T-cell (primary cell): ENCODE results near the gene PLXNB3. TPM values are rescaled to one million over a fixed set of nuclear protein-coding genes. Genes with fewer than 3 reads are reported as not detected.
A peak's percentile ranks its signal among the peaks of the same experiment; 100 is the strongest.

Experiments
- ATAC-seq, 4 experiments: fragments of 200-7000 bp in 3 of 4; fragments of 150-1000 bp in 1 of 4; cut with Tn5 transposase; replicated peaks in 1 of 4; 1 replicate in 3 of 4; 2 replicates in 1 of 4; pipeline ENCODE4 v1.10.0; 2021; ENCODE audit warnings: moderate library complexity in 3 of 4, mild to moderate bottlenecking in 2 of 4, moderate number of reproducible peaks in 1 of 4
- CTCF ChIA-PET, 2 donors: fragments of 300-600 bp; sonication (Branson Sonifier 250); formaldehyde crosslinking; loops; one replicate each; lab custom pipeline; 2022; ENCODE audit warnings: antibody characterized with exemption in 2 of 2; lab: Charles Lee
- POLR2A ChIA-PET, 2 donors: fragments of 300-600 bp; sonication (Branson Sonifier 250); formaldehyde crosslinking; loops; one replicate each; lab custom pipeline; 2022; ENCODE audit warnings: antibody characterized with exemption in 2 of 2; lab: Charles Lee
- DNase-seq, 35 experiments: peaks; one replicate each; pipeline versions ENCODE4 v3.0.0 to v3.0.0-alpha.2; 2013 to 2023
- H3K27ac ChIP-seq: one replicate; pipeline ENCODE4 v1.5.1; 2013; ENCODE audit warnings: low read length
- H3K27me3 ChIP-seq, 2 experiments: replicated peaks in 1 of 2; 1 replicate in 1 of 2; 2 replicates in 1 of 2; pipeline versions ENCODE4 v1.6.1 to v1.7.0; 2013; ENCODE audit warnings: low read length in 1 of 2, mixed read lengths in 1 of 2; ENCODE audit not compliant: control insufficient read depth in 2 of 2, insufficient read depth in 2 of 2; ENCODE audit errors: extremely low read depth in 1 of 2
- H3K36me3 ChIP-seq, 2 donors: 1 replicate in 1 of 2; 2 replicates in 1 of 2; pipeline versions ENCODE4 v1.6.1 to v1.7.0; 2013; ENCODE audit warnings: low read length in 1 of 2; ENCODE audit not compliant: control insufficient read depth in 2 of 2, insufficient read depth in 1 of 2; ENCODE audit errors: extremely low read depth in 1 of 2
- H3K4me1 ChIP-seq, 2 experiments: 1 replicate in 1 of 2; 2 replicates in 1 of 2; pipeline versions ENCODE4 v1.6.1 to v1.7.0; 2013; ENCODE audit warnings: low read length in 2 of 2, mixed read lengths in 1 of 2; ENCODE audit not compliant: insufficient read depth in 2 of 2, control insufficient read depth in 1 of 2; ENCODE audit errors: extremely low read depth in 1 of 2
- H3K4me3 ChIP-seq, 2 donors: 1 replicate in 1 of 2; 2 replicates in 1 of 2; pipeline versions ENCODE4 v1.5.1 to v1.7.0; 2013; ENCODE audit warnings: mild to moderate bottlenecking in 2 of 2, low read length in 1 of 2, moderate library complexity in 1 of 2; ENCODE audit not compliant: control insufficient read depth in 1 of 2; ENCODE audit errors: extremely low read depth in 1 of 2
- H3K9me3 ChIP-seq: 2 replicates; pipeline ENCODE4 v1.7.0; 2013
- H3K27ac Mint-ChIP-seq, 2 donors: one replicate each; pipeline ENCODE4 v1.8.0; 2020 to 2021; ENCODE audit warnings: mild to moderate bottlenecking in 2 of 2, mixed read lengths in 2 of 2
- H3K27me3 Mint-ChIP-seq, 2 donors: one replicate each; pipeline ENCODE4 v1.8.0; 2021 to 2022; ENCODE audit warnings: mixed read lengths in 2 of 2
- H3K36me3 Mint-ChIP-seq: one replicate; pipeline ENCODE4 v1.8.0; 2021; ENCODE audit warnings: mixed read lengths
- H3K4me1 Mint-ChIP-seq, 3 donors: one replicate each; pipeline ENCODE4 v1.8.0; 2020 to 2022; ENCODE audit warnings: mixed read lengths in 3 of 3, mild to moderate bottlenecking in 1 of 3
- H3K4me3 Mint-ChIP-seq, 3 donors: one replicate each; pipeline ENCODE4 v1.8.0; 2020 to 2022; ENCODE audit warnings: mild to moderate bottlenecking in 3 of 3, mixed read lengths in 3 of 3, moderate library complexity in 3 of 3
- H3K9me3 Mint-ChIP-seq, 3 donors: one replicate each; pipeline ENCODE4 v1.8.0; 2020 to 2022; ENCODE audit warnings: mixed read lengths in 3 of 3
- WGBS: methylation state at CpG from one replicate; pipeline ENCODE4 v1.1.5; 2013; ENCODE audit warnings: missing lambda C conversion rate; ENCODE audit not compliant: insufficient coverage; 5-methylcytosine and 5-hydroxymethylcytosine counted together
- total RNA-seq, 35 experiments: library from RNA in 6 of 35; stranded (reverse) in 6 of 35; fragments of 120-200 nt in 1 of 35; gene quantifications; one replicate each; pipeline versions ENCODE4 v1.2.1 to v1.2.4 and lab custom pipeline; 2013 to 2026

Gene PLXNB3
- total RNA-seq, 5 donors from 2014 or later (not counting 1 experiment from before 2014, with no cell fraction given): 0.28 to 0.47 (median 0.43) TPM; not detected in 1

DNA sequence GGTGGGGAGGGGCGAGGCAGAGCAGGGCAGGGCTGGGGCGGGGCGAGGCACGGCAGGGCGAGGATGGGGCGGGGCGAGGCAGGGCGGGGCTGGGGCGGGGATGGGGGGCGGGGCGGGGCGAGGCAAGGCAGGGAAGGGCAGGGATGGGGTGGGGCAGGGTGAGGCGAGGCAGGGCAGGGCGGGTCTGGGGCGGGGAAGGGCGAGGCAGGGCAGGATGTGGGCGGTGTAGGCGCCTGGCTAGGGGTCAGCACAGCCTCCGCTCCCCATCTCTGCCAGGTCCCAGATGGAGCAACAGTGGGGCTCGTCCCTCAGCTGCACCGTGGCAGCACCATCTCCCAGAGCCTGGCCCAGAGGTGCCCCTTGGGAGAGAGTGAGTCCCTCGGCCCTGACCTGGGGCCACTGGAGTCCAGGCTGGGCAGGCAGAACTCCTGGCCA is 12.6 kb downstream of the PLXNB3 start:
- no peak overlapping the region for H3K4me3 ChIP-seq
- Mint-ChIP-seq H3K36me3 (no peaks in the 10 kb centered on the region), H3K4me1 (peaks cover 3 to 7% (median 7%) of the 10 kb centered on the region in 3 donors), H3K4me3 (no peak overlapping the region), H3K9me3 (no peaks in the 10 kb centered on the region), H3K27ac (no peak overlapping the region), H3K27me3 (peaks cover 7 to 8% of the 10 kb centered on the region in 2 donors)
- no peak overlapping the region for H3K27ac ChIP-seq
- DNase-seq (no peak), ATAC-seq (no peak)
- H3K27me3 ChIP-seq: peaks cover 0 to 33% of the 10 kb centered on the region in 2 experiments
- POLR2A ChIA-PET: no interaction called here
- CTCF ChIA-PET: no interaction called here
- no peaks in the 10 kb centered on the region for H3K9me3 ChIP-seq
- peaks cover 0 to 8% of the 10 kb centered on the region in 2 experiments for H3K4me1 ChIP-seq
- H3K36me3 ChIP-seq: no peaks in the 10 kb centered on the region
- WGBS: 77% methylated on average over 9 of the region's 22 CpGs

DNA sequence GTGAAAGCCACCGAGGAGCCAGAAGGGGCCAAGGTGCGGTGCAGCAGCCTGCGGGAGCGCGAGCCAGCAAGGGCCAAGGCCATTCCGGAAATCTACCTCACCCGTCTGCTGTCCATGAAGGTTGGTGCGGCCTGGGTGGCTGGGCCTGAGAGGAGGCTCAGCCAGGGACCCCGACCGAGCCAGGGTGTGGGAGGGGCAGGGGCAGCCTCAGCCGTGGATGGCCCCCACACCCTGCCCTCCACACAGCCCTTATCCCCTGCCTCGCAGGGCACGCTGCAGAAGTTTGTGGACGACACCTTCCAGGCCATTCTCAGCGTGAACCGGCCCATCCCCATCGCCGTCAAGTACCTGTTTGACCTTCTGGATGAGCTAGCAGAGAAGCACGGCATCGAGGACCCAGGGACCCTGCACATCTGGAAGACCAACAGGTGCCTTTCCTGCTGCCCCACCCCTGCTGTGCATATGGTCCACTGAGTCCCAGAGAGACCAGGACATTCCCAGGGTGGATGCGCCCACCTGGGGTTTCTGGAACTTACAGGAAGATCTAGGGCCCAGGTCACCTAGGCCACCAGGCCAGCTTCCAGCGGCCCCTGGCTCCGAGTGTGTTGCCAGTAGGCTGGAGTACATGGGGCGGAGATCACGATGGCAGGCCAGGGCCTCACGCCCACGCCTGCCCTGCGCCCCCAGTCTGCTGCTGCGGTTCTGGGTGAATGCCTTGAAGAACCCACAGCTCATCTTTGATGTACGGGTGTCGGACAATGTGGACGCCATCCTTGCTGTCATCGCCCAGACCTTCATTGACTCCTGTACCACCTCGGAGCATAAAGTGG is 13.4 kb downstream of the PLXNB3 start:
- Mint-ChIP-seq H3K36me3 (no peaks in the 10 kb centered on the region), H3K4me1 (peaks cover 3 to 7% (median 7%) of the 10 kb centered on the region in 3 donors), H3K9me3 (no peaks in the 10 kb centered on the region), H3K27me3 (peaks cover 7 to 8% of the 10 kb centered on the region in 2 donors), H3K4me3 (no peak overlapping the region), H3K27ac (no peak overlapping the region)
- CTCF ChIA-PET: no interaction called here
- WGBS: 82% methylated on average over 3 of the region's 34 CpGs
- ATAC-seq: no peak
- H3K27ac ChIP-seq: no peak overlapping the region
- H3K36me3 ChIP-seq: peaks cover 0 to 4% of the 10 kb centered on the region in 2 donors
- peaks cover 0 to 8% of the 10 kb centered on the region in 2 experiments for H3K4me1 ChIP-seq
- POLR2A ChIA-PET: no interaction called here
- DNase-seq: no peak
- H3K4me3 ChIP-seq: no peak overlapping the region
- H3K9me3 ChIP-seq: no peaks in the 10 kb centered on the region
- H3K27me3 ChIP-seq: peaks cover 0 to 33% of the 10 kb centered on the region in 2 experiments

DNA sequence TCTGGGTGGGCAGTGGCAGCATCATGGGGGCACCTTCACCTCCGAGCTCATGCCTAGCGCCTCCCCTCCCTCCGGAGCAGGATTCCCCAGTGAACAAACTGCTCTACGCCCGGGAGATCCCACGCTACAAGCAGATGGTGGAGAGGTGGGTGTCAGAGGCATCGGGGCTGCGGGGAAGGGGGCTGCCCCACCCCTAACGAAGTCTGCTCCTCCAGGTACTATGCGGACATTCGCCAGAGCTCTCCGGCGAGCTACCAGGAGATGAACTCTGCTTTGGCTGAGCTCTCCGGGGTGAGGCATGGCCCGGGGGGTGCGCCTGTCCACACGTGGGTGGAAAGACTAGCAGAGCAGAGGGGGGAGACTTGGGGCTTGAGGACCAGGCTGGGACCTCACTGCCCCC is 14.1 kb downstream of the PLXNB3 start:
- Mint-ChIP-seq H3K27ac (no peak overlapping the region), H3K36me3 (no peaks in the 10 kb centered on the region), H3K9me3 (no peaks in the 10 kb centered on the region), H3K4me1 (peaks cover 3 to 7% (median 7%) of the 10 kb centered on the region in 3 donors), H3K27me3 (peaks cover 7 to 8% of the 10 kb centered on the region in 2 donors), H3K4me3 (no peak overlapping the region)
- no peak overlapping the region for H3K4me3 ChIP-seq
- POLR2A ChIA-PET: no interaction called here
- CTCF ChIA-PET: no interaction called here
- peaks cover 0 to 7% of the 10 kb centered on the region in 2 donors for H3K36me3 ChIP-seq
- H3K27me3 ChIP-seq: peaks cover 0 to 33% of the 10 kb centered on the region in 2 experiments
- H3K9me3 ChIP-seq: no peaks in the 10 kb centered on the region
- 80% methylated on average over 1 of the region's 17 CpGs for WGBS
- ATAC-seq (no peak), DNase-seq (no peak)
- no peak overlapping the region for H3K27ac ChIP-seq
- peaks cover 0 to 8% of the 10 kb centered on the region in 2 experiments for H3K4me1 ChIP-seq

DNA sequence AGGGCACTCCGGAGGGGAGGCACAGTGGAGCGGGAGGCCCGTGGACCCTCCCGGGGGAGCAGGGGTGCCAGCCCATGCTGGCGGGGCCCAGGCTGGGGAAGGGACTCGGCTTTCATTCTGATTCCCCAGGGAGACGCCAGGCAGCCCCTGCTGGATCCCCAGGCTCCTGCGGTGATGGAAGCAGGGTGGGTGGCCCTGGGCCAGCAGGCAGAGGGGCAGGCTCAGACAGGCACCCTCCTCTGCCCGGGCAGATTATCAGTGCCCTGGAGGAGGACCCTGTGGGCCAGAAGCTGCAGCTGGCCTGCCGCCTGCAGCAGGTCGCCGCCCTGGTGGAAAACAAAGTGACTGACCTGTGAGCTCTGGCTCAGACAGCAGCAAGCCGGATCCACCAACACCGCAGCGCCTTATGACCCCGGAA is 14.6 kb downstream of the PLXNB3 start:
- Histone ChIP-seq H3K27me3 (peaks cover 0 to 33% of the 10 kb centered on the region in 2 experiments), H3K9me3 (no peaks in the 10 kb centered on the region), H3K27ac (no peak overlapping the region), H3K4me3 (no peak overlapping the region), H3K36me3 (peaks cover 2 to 7% of the 10 kb centered on the region in 2 donors), H3K4me1 (peaks cover 0 to 8% of the 10 kb centered on the region in 2 experiments)
- 83% methylated on average over 9 of the region's 16 CpGs for WGBS
- no peak overlapping the region for H3K27ac Mint-ChIP-seq
- no peak for DNase-seq
- ChIA-PET POLR2A (no interaction called here), CTCF (no interaction called here)
- H3K4me1 Mint-ChIP-seq: peaks cover 3 to 7% (median 7%) of the 10 kb centered on the region in 3 donors
- no peaks in the 10 kb centered on the region for H3K9me3 Mint-ChIP-seq
- ATAC-seq: no peak
- H3K27me3 Mint-ChIP-seq: peaks cover 7 to 8% of the 10 kb centered on the region in 2 donors
- no peak overlapping the region for H3K4me3 Mint-ChIP-seq
- no peaks in the 10 kb centered on the region for H3K36me3 Mint-ChIP-seq

DNA sequence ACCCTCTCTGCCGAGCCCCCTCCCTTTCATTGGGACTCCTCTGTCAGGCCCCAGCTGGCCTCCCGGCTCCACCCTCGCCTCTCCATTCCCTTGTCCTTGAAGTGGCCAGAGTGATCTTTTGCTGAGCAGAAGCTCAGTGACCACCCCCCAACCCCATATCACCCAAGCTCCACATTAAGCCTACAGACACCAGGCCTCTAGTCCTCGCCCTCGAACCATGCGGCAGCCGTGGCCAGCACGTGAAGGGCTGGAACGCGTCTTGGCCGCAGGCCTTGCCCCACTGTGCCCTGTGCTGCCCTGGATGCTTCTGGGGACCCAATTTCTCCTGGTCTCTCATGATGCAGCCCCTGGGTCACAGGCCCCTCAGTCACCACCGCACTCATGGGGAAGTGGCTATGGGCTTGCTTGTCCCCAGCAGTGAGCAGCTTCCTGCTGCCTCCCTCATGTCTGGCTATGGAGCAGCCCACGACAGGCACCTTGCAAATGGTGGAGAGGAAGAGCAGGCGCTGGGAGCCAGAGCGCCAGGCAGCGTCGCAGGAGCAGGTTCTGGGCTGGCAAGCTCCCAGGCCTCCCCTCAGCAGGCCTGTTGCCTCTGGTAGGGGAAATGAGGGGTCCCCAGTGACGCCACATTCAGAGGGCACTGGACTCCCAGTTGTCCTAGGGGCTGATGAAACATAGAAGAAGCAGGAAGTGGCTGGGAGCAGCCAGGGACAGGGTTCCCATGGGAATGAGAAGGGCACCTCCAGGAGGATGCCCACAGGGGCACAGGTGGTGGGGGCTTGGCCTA is 16.0 kb downstream of the PLXNB3 start:
- Mint-ChIP-seq H3K27me3 (peaks cover 7 to 8% of the 10 kb centered on the region in 2 donors), H3K4me1 (peaks cover 3 to 7% (median 7%) of the 10 kb centered on the region in 3 donors), H3K4me3 (peak overlapping the region in 1 of 3 donors; percentile 24), H3K36me3 (no peaks in the 10 kb centered on the region), H3K27ac (no peak overlapping the region), H3K9me3 (no peaks in the 10 kb centered on the region)
- no peak for DNase-seq
- Histone ChIP-seq H3K4me1 (peaks cover 0 to 8% of the 10 kb centered on the region in 2 experiments), H3K27me3 (peaks cover 0 to 33% of the 10 kb centered on the region in 2 experiments), H3K27ac (no peak overlapping the region), H3K36me3 (peaks cover 2 to 7% of the 10 kb centered on the region in 2 donors), H3K9me3 (no peaks in the 10 kb centered on the region), H3K4me3 (no peak overlapping the region)
- 72% methylated on average over 9 of the region's 18 CpGs for WGBS
- ATAC-seq: peak in 1 of 4 experiments; percentile 27
- CTCF ChIA-PET: no interaction called here
- POLR2A ChIA-PET: no interaction called here

DNA sequence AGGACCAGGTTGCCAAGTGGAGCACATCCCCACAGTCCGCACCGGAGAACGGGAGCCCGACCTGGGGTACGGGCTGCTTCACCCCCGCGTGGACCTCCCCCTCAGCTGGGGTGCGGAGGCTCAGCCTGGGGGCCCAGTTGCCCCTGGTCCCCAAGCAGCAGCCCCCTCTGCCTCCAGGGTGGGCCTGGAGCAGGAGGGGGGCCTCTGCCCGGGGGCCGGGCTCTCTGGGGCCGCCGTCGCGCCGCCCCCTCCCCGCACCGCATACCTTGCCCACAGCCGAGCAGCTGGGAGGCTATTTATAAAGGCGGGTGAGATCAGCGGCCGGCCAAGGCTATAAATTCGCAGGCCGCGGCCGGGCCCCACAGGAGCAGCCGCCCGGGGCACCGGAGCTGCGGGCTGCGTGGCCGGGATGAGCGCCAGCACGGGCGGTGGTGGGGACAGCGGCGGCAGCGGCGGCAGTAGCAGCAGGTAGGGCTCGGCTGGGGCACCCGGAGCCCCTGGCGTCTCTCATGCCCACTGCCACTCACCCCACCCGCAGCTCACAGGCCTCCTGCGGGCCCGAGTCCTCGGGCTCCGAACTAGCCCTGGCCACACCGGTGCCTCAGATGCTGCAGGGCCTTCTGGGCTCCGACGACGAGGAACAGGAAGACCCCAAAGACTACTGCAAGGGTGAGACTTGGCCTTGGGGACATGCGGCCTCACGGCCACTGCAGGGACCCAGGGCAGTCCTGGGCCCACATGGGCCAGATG is 16.8 kb downstream of the PLXNB3 start, which contains the start of gene SRPK3:
Gene SRPK3, plus strand, starts transcription at position 364 of the 750 bp plus-strand sequence. Its CDS starts 46 bp downstream, at position 410.
- ATAC-seq (no peak), DNase-seq (no peak)
- no peaks in the 10 kb centered on the region for H3K9me3 ChIP-seq
- Mint-ChIP-seq H3K4me1 (peaks cover 3 to 7% (median 7%) of the 10 kb centered on the region in 3 donors), H3K27ac (no peak within 1 kb of the TSS), H3K27me3 (peaks cover 7 to 8% of the 10 kb centered on the region in 2 donors), H3K36me3 (no peaks in the 10 kb centered on the region), H3K4me3 (peak within 1 kb of the TSS in 1 of 3 donors; percentile 24), H3K9me3 (no peaks in the 10 kb centered on the region)
- H3K27ac ChIP-seq: no peak within 1 kb of the TSS
- H3K27me3 ChIP-seq: peaks cover 0 to 33% of the 10 kb centered on the region in 2 experiments
- no peak within 1 kb of the TSS for H3K4me3 ChIP-seq
- H3K4me1 ChIP-seq: peaks cover 0 to 8% of the 10 kb centered on the region in 2 experiments
- H3K36me3 ChIP-seq: peaks cover 6 to 7% of the 10 kb centered on the region in 2 donors
- ChIA-PET POLR2A (no interaction called here), CTCF (no interaction called here)
- 13% methylated on average over 13 of the region's 52 CpGs for WGBS
